DOHH2 (cell line): ENCODE measurements around the gene RACGAP1.

Source experiments
- H3F3A ChIP-seq: fragments of 200-600 bp; sonication (generic), shearing (Covaris generic); 2 replicates; pipeline ENCODE4 v1.6.0; 2016; ENCODE audit warnings: antibody characterized with exemption, mild to moderate bottlenecking; ENCODE audit not compliant: control insufficient read depth, insufficient read depth
- H3K27ac ChIP-seq: fragments of 200-600 bp; sonication (generic); 2 replicates; pipeline ENCODE4 v1.5.1; 2014; ENCODE audit warnings: low read depth, mild to moderate bottlenecking, low read length, moderate library complexity
- H3K27me3 ChIP-seq: fragments of 200-600 bp; sonication (generic); 2 replicates; pipeline ENCODE4 v1.6.1; 2014; ENCODE audit warnings: mild to moderate bottlenecking, low read length, mixed read lengths; ENCODE audit not compliant: control insufficient read depth
- H3K36me3 ChIP-seq: fragments of 200-600 bp; sonication (generic); 2 replicates; pipeline ENCODE4 v1.6.1; 2014; ENCODE audit warnings: mild to moderate bottlenecking, low read length, moderate library complexity, mixed read lengths; ENCODE audit not compliant: control insufficient read depth
- H3K4me1 ChIP-seq: fragments of 200-600 bp; sonication (generic); 2 replicates; pipeline ENCODE4 v1.6.1; 2014; ENCODE audit warnings: mild to moderate bottlenecking, low read length, mixed read lengths; ENCODE audit not compliant: control insufficient read depth
- H3K4me2 ChIP-seq: fragments of 200-600 bp; sonication (generic); 2 replicates; pipeline ENCODE4 v1.6.0; 2014; ENCODE audit warnings: mild to moderate bottlenecking, low read length, moderate library complexity
- H3K4me3 ChIP-seq: fragments of 200-600 bp; sonication (generic); 2 replicates; pipeline ENCODE4 v1.5.1; 2014; ENCODE audit warnings: mild to moderate bottlenecking, low read length, mixed read lengths
- H3K79me2 ChIP-seq: fragments of 200-600 bp; sonication (generic); 2 replicates; pipeline ENCODE4 v1.6.1; 2014; ENCODE audit warnings: mild to moderate bottlenecking, low read length, mixed read lengths; ENCODE audit not compliant: control insufficient read depth
- H3K9me2 ChIP-seq: fragments of 200-600 bp; sonication (generic); replicated peaks from 2 replicates; pipeline ENCODE4 v1.6.1; 2014; ENCODE audit warnings: mild to moderate bottlenecking, low read length, mixed read lengths; ENCODE audit not compliant: control insufficient read depth
- H3K9me3 ChIP-seq: fragments of 200-600 bp; sonication (generic); 2 replicates; pipeline ENCODE4 v1.6.1; 2014; ENCODE audit warnings: antibody characterized with exemption, low read length, mixed read lengths; ENCODE audit not compliant: control insufficient read depth, insufficient read depth
- H4K20me1 ChIP-seq: fragments of 200-600 bp; sonication (generic); 2 replicates; pipeline ENCODE4 v1.6.0; 2014; ENCODE audit warnings: low read depth, mild to moderate bottlenecking, antibody characterized with exemption, low read length, moderate library complexity; ENCODE audit not compliant: control insufficient read depth, insufficient read depth
- EZH2phosphoT487 ChIP-seq: fragments of 200-600 bp; sonication (generic); IDR thresholded peaks from 2 replicates; pipeline ENCODE4 v1.6.1; 2017; ENCODE audit warnings: borderline replicate concordance, mild to moderate bottlenecking, antibody characterized with exemption, low read length, moderate library complexity, mixed read lengths
- TF ChIP-seq, protein P1 (sequence below): fragments of 200-600 bp; sonication (generic); IDR thresholded peaks from one replicate; pipeline ENCODE4 v1.5.1; 2014; ENCODE audit warnings: antibody characterized with exemption, mild to moderate bottlenecking, low read depth, low read length; ENCODE audit not compliant: poor library complexity, severe bottlenecking

Gene RACGAP1

DNA sequence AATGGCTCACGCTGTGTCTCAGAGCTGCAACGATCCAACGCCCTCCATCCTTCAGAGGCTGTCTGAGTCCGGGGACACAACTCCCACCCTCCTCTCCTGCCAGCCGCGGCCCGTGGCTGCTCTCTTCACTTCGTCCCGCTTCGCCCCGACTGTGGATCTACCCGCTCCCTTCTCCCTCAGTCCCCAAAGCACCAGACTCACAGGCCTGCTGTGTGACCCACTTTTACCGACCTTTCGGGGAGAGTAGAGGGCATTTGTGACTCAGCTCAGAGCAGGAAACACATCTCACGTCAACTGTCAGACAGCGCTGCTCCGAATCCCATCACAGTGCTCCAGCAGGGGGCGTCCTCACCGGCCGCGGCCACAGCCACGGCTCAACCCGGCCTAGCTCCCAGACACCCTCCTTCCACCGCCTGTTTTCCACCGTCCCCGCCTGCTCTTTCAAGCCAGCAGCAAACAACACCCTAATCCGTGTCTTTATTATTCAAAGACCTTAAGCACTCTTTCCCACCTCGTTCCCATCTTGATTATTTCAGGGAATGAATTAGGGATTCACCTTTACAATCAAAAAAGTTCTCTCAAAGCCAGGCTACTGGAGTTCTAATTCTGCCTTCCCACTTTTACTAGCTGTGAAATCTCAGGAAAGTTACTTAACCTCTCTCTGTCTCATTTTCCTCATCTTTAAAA is 79.8 kb downstream of the RACGAP1 start:
- Histone ChIP-seq H4K20me1 (no peaks in the 10 kb centered on the region), H3K9me2 (no peaks in the 10 kb centered on the region), H3K79me2 (no peaks in the 10 kb centered on the region), H3F3A (0 out of 2 replicates have a peak, but pooled peaks cover 2% of the 10 kb centered on the region), H3K4me3 (peak overlapping the region; percentile 67), H3K9me3 (no peaks in the 10 kb centered on the region), H3K27me3 (no peaks in the 10 kb centered on the region), H3K4me2 (peak overlapping the region; percentile 72), H3K36me3 (no peaks in the 10 kb centered on the region), H3K27ac (no peak overlapping the region), H3K4me1 (peaks cover 12% of the 10 kb centered on the region)
- TF ChIP-seq EZH2phosphoT487: no peak
- TF ChIP-seq, protein P1, sequence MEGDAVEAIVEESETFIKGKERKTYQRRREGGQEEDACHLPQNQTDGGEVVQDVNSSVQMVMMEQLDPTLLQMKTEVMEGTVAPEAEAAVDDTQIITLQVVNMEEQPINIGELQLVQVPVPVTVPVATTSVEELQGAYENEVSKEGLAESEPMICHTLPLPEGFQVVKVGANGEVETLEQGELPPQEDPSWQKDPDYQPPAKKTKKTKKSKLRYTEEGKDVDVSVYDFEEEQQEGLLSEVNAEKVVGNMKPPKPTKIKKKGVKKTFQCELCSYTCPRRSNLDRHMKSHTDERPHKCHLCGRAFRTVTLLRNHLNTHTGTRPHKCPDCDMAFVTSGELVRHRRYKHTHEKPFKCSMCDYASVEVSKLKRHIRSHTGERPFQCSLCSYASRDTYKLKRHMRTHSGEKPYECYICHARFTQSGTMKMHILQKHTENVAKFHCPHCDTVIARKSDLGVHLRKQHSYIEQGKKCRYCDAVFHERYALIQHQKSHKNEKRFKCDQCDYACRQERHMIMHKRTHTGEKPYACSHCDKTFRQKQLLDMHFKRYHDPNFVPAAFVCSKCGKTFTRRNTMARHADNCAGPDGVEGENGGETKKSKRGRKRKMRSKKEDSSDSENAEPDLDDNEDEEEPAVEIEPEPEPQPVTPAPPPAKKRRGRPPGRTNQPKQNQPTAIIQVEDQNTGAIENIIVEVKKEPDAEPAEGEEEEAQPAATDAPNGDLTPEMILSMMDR: peak; percentile 94

DNA sequence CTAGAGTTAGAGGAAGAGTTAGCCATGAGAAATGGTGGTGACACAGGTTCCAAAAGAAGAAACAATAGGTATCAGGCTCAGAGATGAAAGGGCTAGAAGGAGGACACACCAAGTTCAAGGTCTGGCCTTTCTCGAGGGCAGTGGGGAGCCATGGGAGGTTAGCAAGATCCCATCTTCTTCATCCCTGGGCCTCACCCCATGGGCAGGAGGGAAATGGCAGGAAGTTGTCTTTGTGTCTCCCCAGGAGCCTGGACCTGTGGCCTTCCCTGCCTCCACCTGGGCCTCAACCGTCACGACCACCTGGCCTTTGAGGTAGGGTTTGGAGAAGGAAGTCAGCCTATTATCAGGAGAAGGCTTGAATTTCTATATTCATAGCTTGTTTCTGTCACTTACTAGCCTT is 80.6 kb downstream of the RACGAP1 start:
- Histone ChIP-seq H3K4me3 (no peak overlapping the region), H3K27me3 (no peaks in the 10 kb centered on the region), H3F3A (0 out of 2 replicates have a peak, but pooled peaks cover 2% of the 10 kb centered on the region), H3K4me1 (peaks cover 12% of the 10 kb centered on the region), H3K79me2 (no peaks in the 10 kb centered on the region), H3K4me2 (0 out of 2 replicates have a peak overlapping the region, but pooled peaks have one; percentile 72), H3K9me3 (no peaks in the 10 kb centered on the region), H3K9me2 (no peaks in the 10 kb centered on the region), H4K20me1 (no peaks in the 10 kb centered on the region), H3K27ac (no peak overlapping the region), H3K36me3 (no peaks in the 10 kb centered on the region)
- no peak for TF ChIP-seq EZH2phosphoT487

DNA sequence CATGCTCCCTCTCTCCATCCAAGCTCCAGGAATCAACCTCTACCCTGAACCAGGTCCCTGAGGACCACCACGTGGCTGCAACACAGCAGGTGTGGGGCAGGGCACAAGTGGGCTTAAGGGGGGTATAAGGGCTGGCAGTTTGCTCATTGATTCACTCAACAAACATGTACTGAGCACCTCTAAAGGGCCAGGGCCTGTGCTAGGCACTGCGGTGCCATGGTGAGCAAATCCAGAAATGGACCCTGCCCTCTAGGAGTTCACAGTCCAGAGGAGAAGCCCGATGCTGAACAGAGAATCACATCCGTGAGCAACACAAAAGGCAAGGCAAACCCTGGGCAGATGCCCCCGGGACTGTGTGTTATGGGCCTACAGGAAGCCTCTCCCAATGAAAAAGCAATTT is 81.2 kb downstream of the RACGAP1 start:
- Histone ChIP-seq H3K9me2 (no peaks in the 10 kb centered on the region), H3K9me3 (no peaks in the 10 kb centered on the region), H3K27me3 (no peaks in the 10 kb centered on the region), H3F3A (0 out of 2 replicates have a peak, but pooled peaks cover 2% of the 10 kb centered on the region), H3K79me2 (no peaks in the 10 kb centered on the region), H3K4me1 (peaks cover 12% of the 10 kb centered on the region), H4K20me1 (no peaks in the 10 kb centered on the region), H3K4me2 (no peak overlapping the region), H3K36me3 (no peaks in the 10 kb centered on the region), H3K27ac (no peak overlapping the region), H3K4me3 (no peak overlapping the region)
- TF ChIP-seq, protein P1: no peak
- TF ChIP-seq EZH2phosphoT487: no peak

DNA sequence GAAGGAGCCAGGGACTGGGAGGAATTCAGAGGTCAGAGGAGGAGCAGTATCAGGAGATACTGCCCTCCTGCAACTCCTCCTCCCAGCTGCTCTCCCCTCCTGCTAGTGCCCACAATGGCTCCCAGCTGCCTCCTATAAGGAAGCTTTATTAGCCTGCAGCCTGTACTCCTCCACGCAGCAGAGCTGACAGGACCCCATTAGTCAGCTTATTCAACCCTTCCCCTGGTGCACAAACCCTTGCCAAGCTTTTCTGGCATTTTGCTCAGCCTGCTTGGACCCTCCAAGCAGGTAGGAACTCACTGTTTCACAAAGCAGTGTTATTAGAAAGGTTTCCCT is 81.7 kb downstream of the RACGAP1 start:
- Histone ChIP-seq H3K9me2 (no peaks in the 10 kb centered on the region), H4K20me1 (no peaks in the 10 kb centered on the region), H3K79me2 (no peaks in the 10 kb centered on the region), H3K36me3 (no peaks in the 10 kb centered on the region), H3F3A (0 out of 2 replicates have a peak, but pooled peaks cover 2% of the 10 kb centered on the region), H3K27ac (no peak overlapping the region), H3K4me3 (no peak overlapping the region), H3K4me2 (no peak overlapping the region), H3K27me3 (no peaks in the 10 kb centered on the region), H3K9me3 (no peaks in the 10 kb centered on the region), H3K4me1 (peaks cover 12% of the 10 kb centered on the region)
- TF ChIP-seq EZH2phosphoT487: no peak
- TF ChIP-seq, protein P1: no peak
